ENCODE results near the gene AKT3. TPM values are rescaled to one million over a fixed set of nuclear protein-coding genes. Genes with fewer than 3 reads are reported as not detected.

Gene AKT3
- total RNA-seq, 2 donors from 2014 or later, result 13.6 to 31.2 TPM

- Histone ChIP-seq H3K36me3 (peaks cover 14% of the 10 kb centered on the region), H3K9me3 (no peaks in the 10 kb centered on the region), H3K27me3 (peaks cover 0 to 2% of the 10 kb centered on the region in 2 donors), H3K4me1 (no peaks in the 10 kb centered on the region), H3K4me3 (no peak overlapping the region), H3K27ac (no peak overlapping the region)
- no peak for DNase-seq (ENCODE audit: low spot score)
- TF ChIP-seq CTCF (IDR thresholded peaks at IDR 0.05), result no peak
Observed at GRCh38 chr1:243558576-243558975, 291.5 kb downstream of the AKT3 start.

GRCh38 chr1:243557866-243558265 lies 292.2 kb downstream of the AKT3 start:
- Histone ChIP-seq H3K9me3 (no peaks in the 10 kb centered on the region), H3K27me3 (peaks cover 0 to 2% of the 10 kb centered on the region in 2 donors), H3K4me1 (no peaks in the 10 kb centered on the region), H3K4me3 (no peak overlapping the region), H3K36me3 (peaks cover 14% of the 10 kb centered on the region), H3K27ac (no peak overlapping the region)
- no peak for TF ChIP-seq CTCF (IDR thresholded peaks at IDR 0.05)
- no peak for DNase-seq (ENCODE audit: low spot score)

- no peak for DNase-seq (ENCODE audit: low spot score)
- Histone ChIP-seq H3K27ac (no peak overlapping the region), H3K9me3 (no peaks in the 10 kb centered on the region), H3K4me1 (no peaks in the 10 kb centered on the region), H3K36me3 (no peaks in the 10 kb centered on the region), H3K4me3 (no peak overlapping the region), H3K27me3 (no peaks in the 10 kb centered on the region)
- TF ChIP-seq CTCF (IDR thresholded peaks at IDR 0.05), result no peak
Observed at GRCh38 chr1:243554686-243555085, 295.4 kb downstream of the AKT3 start.

DNA sequence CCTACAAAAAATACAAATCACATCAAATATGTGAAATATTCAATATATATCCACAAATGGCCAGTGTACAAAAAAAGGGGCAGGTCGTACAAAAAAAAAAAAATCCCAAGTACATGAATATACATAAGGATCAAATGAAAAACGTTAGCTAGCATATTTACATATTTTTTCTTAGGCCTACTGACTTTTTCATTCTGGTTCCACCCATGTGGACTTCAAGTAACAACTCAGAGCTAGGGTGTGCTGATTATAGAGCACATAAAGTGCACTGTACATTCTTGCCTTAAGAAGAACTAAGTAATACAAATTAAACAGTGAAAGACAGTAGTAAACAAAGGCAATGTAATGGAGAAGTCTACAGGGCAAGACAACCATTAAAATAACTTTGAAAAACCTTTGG lies 297.0 kb downstream of the AKT3 start:
- H3K4me1 ChIP-seq, result no peaks in the 10 kb centered on the region
- DNase-seq (ENCODE audit: low spot score), result no peak
- H3K36me3 ChIP-seq, result no peaks in the 10 kb centered on the region
- no peaks in the 10 kb centered on the region for H3K27me3 ChIP-seq
- H3K27ac ChIP-seq, result no peak overlapping the region
- no peak overlapping the region for H3K4me3 ChIP-seq
- no peaks in the 10 kb centered on the region for H3K9me3 ChIP-seq
- no peak for TF ChIP-seq CTCF (IDR thresholded peaks at IDR 0.05)

DNA sequence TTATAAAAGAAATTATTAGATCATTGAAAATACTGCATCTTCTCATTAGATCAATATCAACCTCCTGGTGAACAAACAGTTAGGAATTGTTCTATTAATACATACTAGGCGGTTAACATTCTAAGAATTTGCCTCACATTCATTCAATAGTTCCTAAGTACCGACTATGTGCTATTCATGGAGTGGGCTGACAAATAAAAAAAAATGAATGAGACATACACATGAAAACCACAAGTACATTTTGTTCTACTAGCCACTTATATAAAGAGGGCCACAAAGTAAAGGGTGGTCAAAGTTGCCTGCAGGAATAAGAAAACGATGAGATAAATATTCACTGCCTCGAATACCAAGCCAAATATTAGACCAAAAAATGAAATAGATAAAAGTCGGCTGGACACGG lies 299.8 kb downstream of the AKT3 start:
- H3K36me3 ChIP-seq, result peaks cover 4% of the 10 kb centered on the region
- no peaks in the 10 kb centered on the region for H3K27me3 ChIP-seq
- no peak for TF ChIP-seq CTCF (IDR thresholded peaks at IDR 0.05)
- DNase-seq (ENCODE audit: low spot score), result no peak
- no peaks in the 10 kb centered on the region for H3K4me1 ChIP-seq
- H3K4me3 ChIP-seq, result no peak overlapping the region
- no peak overlapping the region for H3K27ac ChIP-seq
- no peaks in the 10 kb centered on the region for H3K9me3 ChIP-seq

DNA sequence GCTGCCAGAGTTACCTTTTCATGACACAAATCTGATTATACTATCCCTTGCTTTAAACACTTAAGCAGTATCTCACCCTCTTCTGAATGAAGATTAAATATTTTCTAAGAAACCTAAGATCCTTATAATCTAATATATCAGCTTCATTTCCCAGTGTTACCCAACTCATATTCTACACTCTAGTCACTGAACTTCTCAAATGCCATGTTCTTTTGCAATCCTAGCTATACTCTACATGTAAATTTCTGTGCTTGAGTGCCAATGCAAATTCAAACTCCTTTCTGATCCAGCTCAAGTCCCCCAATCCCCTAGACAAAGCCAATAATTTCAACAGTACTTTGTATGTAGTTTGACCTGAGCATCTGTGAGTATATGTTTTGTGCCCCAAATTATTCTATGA lies 300.3 kb downstream of the AKT3 start:
- H3K9me3 ChIP-seq, result no peaks in the 10 kb centered on the region
- no peak for DNase-seq (ENCODE audit: low spot score)
- H3K27ac ChIP-seq, result no peak overlapping the region
- H3K4me1 ChIP-seq, result no peaks in the 10 kb centered on the region
- no peak overlapping the region for H3K4me3 ChIP-seq
- H3K36me3 ChIP-seq, result peaks cover 4% of the 10 kb centered on the region
- no peak for TF ChIP-seq CTCF (IDR thresholded peaks at IDR 0.05)
- H3K27me3 ChIP-seq, result no peaks in the 10 kb centered on the region

Data from right atrium auricular region (tissue), 2 donors.